Neural crest cell (in vitro differentiated cells): ENCODE results near the gene FBXO47. TPM values are rescaled to one million over a fixed set of nuclear protein-coding genes. Genes with fewer than 3 reads are reported as not detected.
"Not testable (repeated sequence)": the region's sequence is repeated elsewhere in the genome, so short reads cannot be mapped to it uniquely, and the experiment has no call there.

ENCODE experiments used
- DNase-seq: peaks from one replicate; pipeline ENCODE4 v3.0.0; 2021; ENCODE audit warnings: low read depth, mixed read lengths, low spot score
- H3K27ac Mint-ChIP-seq: one replicate; pipeline ENCODE4 v1.8.0; 2021; ENCODE audit warnings: mild to moderate bottlenecking, mixed read lengths; ENCODE audit not compliant: unreplicated experiment
- H3K27me3 Mint-ChIP-seq: 2 replicates; pipeline ENCODE4 v1.8.0; 2021; ENCODE audit warnings: low read depth, mild to moderate bottlenecking, mixed read lengths
- H3K36me3 Mint-ChIP-seq: 2 replicates; pipeline ENCODE4 v1.8.0; 2021; ENCODE audit warnings: low read depth, mild to moderate bottlenecking, mixed read lengths
- H3K4me1 Mint-ChIP-seq: 2 replicates; pipeline ENCODE4 v1.8.0; 2021; ENCODE audit warnings: mixed read lengths
- H3K4me3 Mint-ChIP-seq: one replicate; pipeline ENCODE4 v1.8.0; 2021; ENCODE audit warnings: mild to moderate bottlenecking, mixed read lengths
- H3K9me3 Mint-ChIP-seq: 2 replicates; pipeline ENCODE4 v1.8.0; 2021; ENCODE audit warnings: mixed read lengths
- total RNA-seq: library from RNA; stranded (reverse); gene quantifications from 2 replicates; pipeline ENCODE4 v1.2.1, GENCODE V29; 2021
- TF ChIP-seq, protein P1 (sequence below): fragments of 200-600 bp; sonication (generic); conservative IDR thresholded peaks from 2 replicates; pipeline ENCODE4 v1.5.0; 2021; ENCODE audit warnings: antibody characterized with exemption, mild to moderate bottlenecking

The FBXO47 gene
- total RNA-seq, 1 donor from 2014 or later = not detected

DNA sequence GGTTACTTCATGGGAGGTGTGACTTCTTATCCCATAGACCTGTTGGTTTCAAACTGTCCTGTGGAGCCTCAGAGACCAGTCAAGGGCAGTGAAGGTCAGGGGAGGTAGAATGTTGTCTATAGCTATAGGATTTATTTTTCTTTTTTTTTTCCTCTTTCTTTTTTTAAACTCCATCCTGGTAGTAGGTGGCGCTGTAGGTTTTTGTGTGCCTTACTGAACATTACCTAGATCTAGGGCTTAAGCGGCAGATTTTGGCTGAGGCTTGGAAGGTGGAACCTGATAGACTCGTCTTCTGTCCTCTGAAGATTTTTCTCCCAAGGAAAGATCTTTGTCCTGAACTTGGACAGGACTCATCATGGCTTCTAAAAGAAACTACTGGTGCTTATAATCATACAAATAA is 49.9 kb downstream of the FBXO47 start:
- Mint-ChIP-seq H3K4me1 (peaks cover 25% of the 10 kb centered on the region), H3K36me3 (peaks cover 6% of the 10 kb centered on the region), H3K9me3 (no peaks in the 10 kb centered on the region), H3K4me3 (no peak overlapping the region), H3K27me3 (no peaks in the 10 kb centered on the region), H3K27ac (peak overlapping the region; percentile 9)
- no peak for DNase-seq
- TF ChIP-seq, protein P1, sequence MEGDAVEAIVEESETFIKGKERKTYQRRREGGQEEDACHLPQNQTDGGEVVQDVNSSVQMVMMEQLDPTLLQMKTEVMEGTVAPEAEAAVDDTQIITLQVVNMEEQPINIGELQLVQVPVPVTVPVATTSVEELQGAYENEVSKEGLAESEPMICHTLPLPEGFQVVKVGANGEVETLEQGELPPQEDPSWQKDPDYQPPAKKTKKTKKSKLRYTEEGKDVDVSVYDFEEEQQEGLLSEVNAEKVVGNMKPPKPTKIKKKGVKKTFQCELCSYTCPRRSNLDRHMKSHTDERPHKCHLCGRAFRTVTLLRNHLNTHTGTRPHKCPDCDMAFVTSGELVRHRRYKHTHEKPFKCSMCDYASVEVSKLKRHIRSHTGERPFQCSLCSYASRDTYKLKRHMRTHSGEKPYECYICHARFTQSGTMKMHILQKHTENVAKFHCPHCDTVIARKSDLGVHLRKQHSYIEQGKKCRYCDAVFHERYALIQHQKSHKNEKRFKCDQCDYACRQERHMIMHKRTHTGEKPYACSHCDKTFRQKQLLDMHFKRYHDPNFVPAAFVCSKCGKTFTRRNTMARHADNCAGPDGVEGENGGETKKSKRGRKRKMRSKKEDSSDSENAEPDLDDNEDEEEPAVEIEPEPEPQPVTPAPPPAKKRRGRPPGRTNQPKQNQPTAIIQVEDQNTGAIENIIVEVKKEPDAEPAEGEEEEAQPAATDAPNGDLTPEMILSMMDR = no peak

DNA sequence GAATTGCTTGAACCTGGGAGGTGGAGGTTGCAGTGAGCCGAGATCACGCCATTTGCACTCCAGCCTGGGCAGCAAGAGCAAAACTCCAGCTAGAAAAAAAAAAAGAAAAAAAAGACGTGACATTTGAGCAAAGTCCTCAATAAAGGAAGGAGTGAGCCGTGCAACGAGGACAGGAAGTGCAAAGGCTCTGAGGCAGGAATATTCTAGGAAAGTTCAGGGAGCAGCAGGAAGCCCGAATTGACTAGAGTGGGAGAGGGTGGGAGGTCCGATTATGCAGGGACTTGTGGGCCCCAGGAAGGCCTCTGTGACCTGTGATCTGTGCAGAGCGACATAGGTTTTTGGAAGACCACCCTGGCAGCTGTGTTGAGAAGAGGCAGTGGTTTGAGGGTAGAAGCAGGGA is 50.4 kb downstream of the FBXO47 start:
- H3K27ac Mint-ChIP-seq = peak overlapping the region; percentile 9
- H3K27me3 Mint-ChIP-seq = no peaks in the 10 kb centered on the region
- H3K36me3 Mint-ChIP-seq = peaks cover 6% of the 10 kb centered on the region

DNA sequence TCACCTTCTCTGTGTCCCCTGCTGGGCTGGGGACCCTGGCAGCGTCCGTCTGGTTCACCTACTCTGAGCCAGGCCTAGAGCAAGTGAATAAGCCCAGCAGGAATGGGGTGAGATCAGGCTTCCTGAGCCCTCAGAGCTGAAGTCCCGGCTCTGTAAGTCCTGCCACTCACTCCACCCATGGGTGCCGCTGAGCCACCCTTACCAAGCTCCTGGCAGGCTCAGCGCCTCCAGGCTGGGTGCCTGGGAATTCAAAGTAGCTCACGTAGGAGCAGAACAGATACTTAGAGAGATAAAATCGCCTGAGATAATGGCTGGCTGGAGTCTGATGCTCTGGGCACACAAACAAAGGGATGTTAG is 51.6 kb downstream of the FBXO47 start:
- TF ChIP-seq, protein P1 = no peak
- no peak overlapping the region for H3K4me3 Mint-ChIP-seq
- H3K27ac Mint-ChIP-seq = no peak overlapping the region
- no peaks in the 10 kb centered on the region for H3K27me3 Mint-ChIP-seq
- H3K9me3 Mint-ChIP-seq = no peaks in the 10 kb centered on the region
- H3K4me1 Mint-ChIP-seq = peaks cover 8% of the 10 kb centered on the region
- H3K36me3 Mint-ChIP-seq = peaks cover 6% of the 10 kb centered on the region
- no peak for DNase-seq

More for the DNA sequence above, 50.4 kb downstream of the FBXO47 start:
- TF ChIP-seq, protein P1 = no peak
- Mint-ChIP-seq H3K4me3 (no peak overlapping the region), H3K9me3 (no peaks in the 10 kb centered on the region), H3K4me1 (peaks cover 20% of the 10 kb centered on the region)
- DNase-seq = no peak

DNA sequence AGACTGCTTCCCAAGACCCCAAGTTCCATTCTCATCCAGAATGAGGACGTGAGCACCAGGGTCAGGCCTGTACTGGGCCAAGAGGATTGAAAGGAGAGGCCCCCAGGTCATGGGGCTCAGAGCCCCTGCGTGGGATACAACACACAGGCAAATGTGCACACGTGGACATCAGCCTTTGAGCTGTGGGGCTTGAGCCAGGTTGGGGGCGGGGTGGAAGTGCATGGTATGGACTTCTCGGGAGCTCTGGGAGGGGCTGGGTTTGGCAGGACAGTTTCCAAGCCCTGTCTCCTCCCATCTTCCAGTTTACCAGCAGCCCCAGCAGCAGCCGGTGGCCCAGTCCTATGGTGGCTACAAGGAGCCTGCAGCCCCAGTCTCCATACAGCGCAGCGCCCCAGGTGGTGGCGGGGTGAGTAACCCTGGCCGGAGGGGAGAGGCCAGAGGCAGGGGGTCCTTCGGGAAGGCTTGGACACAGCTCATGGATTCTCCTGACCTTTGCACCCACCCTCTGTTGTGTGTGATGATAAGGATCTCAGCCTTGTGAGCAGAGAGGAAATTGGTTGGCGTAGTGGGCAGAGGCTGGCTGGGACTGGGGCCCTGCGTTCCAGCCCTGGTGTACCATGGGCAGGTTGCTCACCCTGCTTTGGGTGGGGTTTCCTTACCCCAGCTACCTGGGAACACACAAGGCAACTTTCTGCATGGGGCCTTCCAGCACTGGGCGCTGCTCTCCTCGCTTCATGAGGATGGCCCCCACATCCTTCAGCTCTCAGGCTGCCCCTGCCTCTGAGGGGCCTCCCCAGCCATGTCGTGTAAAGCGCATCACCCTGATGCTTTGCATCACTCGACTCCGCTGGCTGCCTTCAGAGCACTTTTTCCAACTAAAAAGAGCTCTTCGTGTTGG is 52.2 kb downstream of the FBXO47 start:
- Mint-ChIP-seq H3K9me3 (no peaks in the 10 kb centered on the region), H3K27ac (no peak overlapping the region), H3K4me3 (no peak overlapping the region), H3K4me1 (peaks cover 4% of the 10 kb centered on the region), H3K36me3 (peaks cover 6% of the 10 kb centered on the region), H3K27me3 (no peaks in the 10 kb centered on the region)
- TF ChIP-seq, protein P1 = no peak
- DNase-seq = no peak

DNA sequence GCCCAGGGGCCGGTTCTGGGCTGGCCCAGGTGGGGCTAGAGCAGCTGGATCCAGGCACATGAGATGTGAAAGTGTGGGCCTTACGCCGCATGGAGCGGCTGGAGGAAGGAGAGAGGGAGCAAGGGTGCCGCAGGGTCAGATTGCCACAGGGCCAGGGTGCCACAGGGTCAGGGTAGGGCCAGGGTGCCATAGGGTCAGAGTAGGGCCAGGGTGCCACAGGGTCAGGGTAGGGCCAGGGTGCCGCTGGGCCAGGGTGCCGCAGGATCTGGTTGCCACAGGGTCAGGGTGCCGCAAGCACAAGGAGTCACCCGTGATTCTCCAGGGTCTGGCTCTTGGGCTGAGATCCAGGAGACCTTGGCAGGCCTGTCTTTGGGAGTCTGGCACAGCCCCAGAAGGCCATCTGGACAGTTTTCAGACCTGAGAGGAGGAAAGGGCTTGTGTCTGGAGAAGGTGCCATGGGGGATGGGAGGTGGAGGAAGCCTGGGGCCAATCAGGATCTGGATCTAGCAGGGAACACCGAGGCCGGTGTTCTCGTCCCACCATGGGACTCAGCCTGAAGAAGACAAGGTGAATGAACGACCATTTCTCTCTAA is 54.9 kb downstream of the FBXO47 start:
- TF ChIP-seq, protein P1 = no peak
- H3K36me3 Mint-ChIP-seq = peaks cover 5% of the 10 kb centered on the region
- no peak for DNase-seq
- H3K4me1 Mint-ChIP-seq = peaks cover 4% of the 10 kb centered on the region
- H3K27ac Mint-ChIP-seq = peak overlapping the region; percentile 62
- no peak overlapping the region for H3K4me3 Mint-ChIP-seq
- no peaks in the 10 kb centered on the region for H3K27me3 Mint-ChIP-seq
- H3K9me3 Mint-ChIP-seq = no peaks in the 10 kb centered on the region

DNA sequence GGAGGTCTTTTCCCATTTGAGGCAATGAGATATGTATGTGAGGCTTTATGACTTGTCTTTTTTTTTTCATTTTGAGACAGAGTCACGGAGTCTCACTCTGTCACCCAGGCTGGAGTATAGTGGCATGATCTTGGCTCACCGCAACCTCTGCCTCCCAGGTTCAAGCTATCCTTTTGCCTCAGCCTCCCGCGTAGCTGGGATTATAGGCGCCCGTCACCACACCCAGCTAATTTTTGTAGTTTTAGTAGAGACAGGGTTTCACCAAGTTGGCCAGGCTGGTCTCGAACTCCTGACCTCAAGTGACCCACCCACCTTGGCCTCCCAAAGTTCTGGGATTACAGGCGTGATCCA is 55.5 kb downstream of the FBXO47 start:
- not testable (repeated sequence) for H3K36me3 Mint-ChIP-seq, H3K27me3 Mint-ChIP-seq, H3K27ac Mint-ChIP-seq, H3K4me3 Mint-ChIP-seq, DNase-seq, H3K9me3 Mint-ChIP-seq, H3K4me1 Mint-ChIP-seq
